ENCODE data around the gene PRSS36. TPM values are rescaled to one million over a fixed set of nuclear protein-coding genes. Genes with fewer than 3 reads are reported as not detected.
"Not testable (repeated sequence)": the region's sequence is repeated elsewhere in the genome, so short reads cannot be mapped to it uniquely, and the experiment has no call there.

The PRSS36 gene
- total RNA-seq, 2 experiments from 2014 or later, result 0.24 TPM; not detected in 1

DNA sequence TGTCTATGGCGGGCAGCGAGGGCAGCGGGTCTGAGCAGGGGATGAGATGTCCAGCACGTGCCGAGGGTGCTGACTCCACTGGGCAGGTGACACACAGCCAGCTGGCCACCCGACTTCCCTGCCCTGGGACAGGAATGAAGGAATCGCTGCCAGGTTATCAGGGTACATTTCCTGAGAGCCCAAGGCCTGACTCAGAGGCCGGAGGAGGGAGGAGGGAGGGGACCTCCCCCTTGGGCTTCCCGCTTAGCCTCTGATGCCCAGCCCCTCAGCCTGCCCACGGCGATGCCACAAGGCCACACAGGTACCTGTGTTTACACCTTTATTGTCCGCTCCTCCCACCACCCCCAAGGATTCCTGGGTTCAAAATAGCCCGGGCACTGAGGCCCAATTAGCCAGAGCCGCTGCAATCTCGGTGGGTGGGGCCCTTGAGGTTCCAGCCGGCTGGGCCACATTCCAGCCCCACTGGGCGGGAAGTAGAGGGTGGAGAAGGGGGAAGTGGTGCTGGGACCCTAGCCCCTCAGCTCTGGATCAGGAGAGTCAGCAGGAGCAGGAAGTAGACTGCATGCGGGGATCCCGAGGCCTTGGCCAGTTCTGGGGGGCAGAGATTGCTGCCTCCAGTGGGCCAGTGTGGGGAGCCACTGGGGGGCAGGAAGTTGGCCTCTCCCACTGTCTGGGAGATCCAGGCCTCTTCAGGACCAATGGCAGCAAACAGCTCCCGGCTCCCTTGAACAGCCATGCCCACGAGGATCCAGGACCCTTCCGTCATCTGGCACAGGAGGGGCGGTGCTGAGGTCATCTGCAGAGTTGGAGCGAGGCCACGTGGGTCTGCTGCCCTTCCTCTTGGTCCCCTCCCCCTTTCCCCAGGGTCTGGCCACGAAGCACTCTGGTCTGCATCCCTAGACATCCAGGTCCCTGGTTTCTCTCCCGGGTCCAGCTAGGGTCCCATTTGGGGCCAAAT, 11.0 kb downstream of the PRSS36 start:
- CTCF ChIA-PET, result no interaction called here
- Mint-ChIP-seq H3K9me3 (no peaks in the 10 kb centered on the region), H3K4me3 (no peak overlapping the region), H3K27ac (no peak overlapping the region), H3K27me3 (no peaks in the 10 kb centered on the region), H3K4me1 (ENCODE audit: low read depth) (peaks cover 13% of the 10 kb centered on the region), H3K36me3 (no peaks in the 10 kb centered on the region)
- DNase-seq, result no peak
- POLR2A ChIA-PET, result no interaction called here
- intact Hi-C loops (cut with micrococcal nuclease), result no loop called here

DNA sequence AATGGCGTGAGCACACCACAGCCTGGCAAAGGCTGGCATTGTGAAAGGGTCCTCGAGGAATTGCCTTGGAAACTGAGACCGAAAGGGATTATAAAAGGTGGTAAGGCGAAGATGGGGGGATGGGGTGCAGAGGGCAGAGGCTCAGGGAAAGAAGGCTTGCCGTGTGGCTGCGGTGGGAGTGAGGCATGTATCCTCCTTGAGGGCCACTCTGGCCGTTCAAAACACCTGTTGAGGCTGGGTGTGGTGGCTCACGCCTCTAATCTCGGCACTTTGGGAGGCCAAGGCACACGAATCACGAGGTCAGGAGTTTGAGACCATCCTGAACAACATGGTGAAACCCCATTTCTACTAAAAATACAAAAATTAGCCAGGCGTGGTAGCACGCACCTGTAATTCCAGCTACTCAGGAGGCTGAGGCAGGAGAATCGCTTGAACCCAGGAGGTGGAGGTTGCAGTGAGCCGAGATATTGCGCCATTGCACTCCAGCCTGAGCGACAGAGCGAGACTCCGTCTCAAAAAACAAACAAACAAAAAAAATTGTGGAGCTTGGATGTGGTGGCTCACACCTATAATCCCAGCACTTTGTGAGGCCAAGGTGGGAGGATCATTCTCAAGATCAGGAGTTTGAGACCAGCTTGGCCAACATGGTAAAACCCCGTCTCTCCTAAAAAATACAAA, 12.9 kb downstream of the PRSS36 start:
- H3K4me3 Mint-ChIP-seq; H3K27ac Mint-ChIP-seq; intact Hi-C loops (cut with micrococcal nuclease); H3K27me3 Mint-ChIP-seq; DNase-seq; H3K4me1 Mint-ChIP-seq (ENCODE audit: low read depth); CTCF ChIA-PET; H3K36me3 Mint-ChIP-seq; H3K9me3 Mint-ChIP-seq: not testable (repeated sequence)
- POLR2A ChIA-PET, result interaction anchor here (1.2 kb wide), 1 partner anchor 19 kb away, joined by 3 read pairs; the partner anchor contains the start of gene KAT8

DNA sequence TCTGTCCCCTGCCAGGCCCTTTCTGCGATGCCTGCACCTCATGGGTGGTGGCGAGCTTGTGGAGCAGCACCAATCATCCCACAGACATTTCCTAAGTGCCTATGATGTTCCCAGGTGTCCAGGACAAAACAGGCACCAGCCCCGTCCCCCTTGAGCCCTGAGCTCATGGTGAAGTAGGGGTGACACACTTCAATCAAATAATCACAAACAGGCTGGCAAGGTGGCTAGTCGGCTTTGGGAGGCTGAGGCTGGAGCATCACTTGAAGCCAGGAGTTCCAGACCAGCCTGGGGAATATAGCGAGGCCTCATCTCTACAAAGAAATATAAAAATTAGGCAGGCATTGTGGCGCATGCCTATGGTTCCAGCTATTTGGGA, 13.6 kb downstream of the PRSS36 start:
- peaks cover 1% of the 10 kb centered on the region for H3K4me1 Mint-ChIP-seq (ENCODE audit: low read depth)
- intact Hi-C loops (cut with micrococcal nuclease), result no loop called here
- no peaks in the 10 kb centered on the region for H3K36me3 Mint-ChIP-seq
- H3K9me3 Mint-ChIP-seq, result no peaks in the 10 kb centered on the region
- DNase-seq, result no peak
- POLR2A ChIA-PET, result interaction anchor here (1.2 to 2.1 kb wide), 2 partner anchors 19 to 44 kb away, joined by 3 to 4 read pairs; partner anchors contain the start of gene KAT8
- H3K27ac Mint-ChIP-seq, result no peak overlapping the region
- CTCF ChIA-PET, result no interaction called here
- H3K4me3 Mint-ChIP-seq, result no peak overlapping the region
- H3K27me3 Mint-ChIP-seq, result no peaks in the 10 kb centered on the region

DNA sequence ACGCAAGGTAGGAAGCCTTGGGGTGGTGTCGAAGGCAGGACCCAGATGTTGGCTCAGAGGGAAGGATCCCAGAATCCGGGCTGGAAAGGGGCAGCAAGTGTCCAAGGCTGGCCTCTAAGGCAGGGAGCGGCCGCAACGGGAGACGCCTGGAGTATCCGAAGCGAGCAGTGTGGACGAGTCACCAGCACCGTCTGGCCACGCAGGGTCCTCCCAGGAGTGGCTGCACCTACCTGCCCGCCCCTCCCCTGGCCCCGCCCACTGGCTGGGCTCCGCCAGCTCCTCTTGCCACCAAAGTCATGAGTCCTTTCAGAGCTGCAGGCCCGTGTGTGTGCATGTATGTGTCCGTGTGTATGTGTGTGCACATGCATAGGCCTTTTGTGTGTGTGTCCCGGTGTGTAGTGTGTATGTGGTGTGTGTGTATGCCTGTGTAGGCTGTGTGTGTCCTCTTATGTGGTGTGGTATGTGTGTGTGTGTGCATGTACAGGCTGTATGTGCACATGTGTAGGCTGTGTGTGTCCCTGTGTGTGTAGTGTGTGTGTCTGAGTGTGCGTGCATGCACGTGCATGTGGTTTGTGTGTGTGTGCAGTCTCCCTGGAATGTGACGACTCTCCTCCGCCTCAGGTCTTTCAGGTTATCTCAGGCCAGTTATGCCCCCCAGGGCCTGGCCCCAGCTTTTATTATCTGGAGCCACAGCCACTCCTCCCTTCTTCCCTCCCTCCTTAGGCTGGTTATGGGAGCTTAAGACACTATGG, 14.2 kb downstream of the PRSS36 start, which contains the start of gene PRSS8:
PRSS8 (minus strand) TSS at position 193 of the 752 bp plus-strand sequence. CDS start 229 bp downstream, outside the sequence.
- Mint-ChIP-seq H3K9me3 (no peaks in the 10 kb centered on the region), H3K27ac (no peak within 1 kb of the TSS), H3K27me3 (no peaks in the 10 kb centered on the region), H3K4me1 (ENCODE audit: low read depth) (no peaks in the 10 kb centered on the region), H3K4me3 (no peak within 1 kb of the TSS), H3K36me3 (peaks cover 3% of the 10 kb centered on the region)
- intact Hi-C loops (cut with micrococcal nuclease), result no loop called here
- ChIA-PET CTCF (no interaction called here), POLR2A (interaction anchor here (1.2 to 2.1 kb wide), 2 partner anchors 18 to 45 kb away, joined by 3 to 4 read pairs; partner anchors contain the start of gene KAT8)
- DNase-seq, result no peak

DNA sequence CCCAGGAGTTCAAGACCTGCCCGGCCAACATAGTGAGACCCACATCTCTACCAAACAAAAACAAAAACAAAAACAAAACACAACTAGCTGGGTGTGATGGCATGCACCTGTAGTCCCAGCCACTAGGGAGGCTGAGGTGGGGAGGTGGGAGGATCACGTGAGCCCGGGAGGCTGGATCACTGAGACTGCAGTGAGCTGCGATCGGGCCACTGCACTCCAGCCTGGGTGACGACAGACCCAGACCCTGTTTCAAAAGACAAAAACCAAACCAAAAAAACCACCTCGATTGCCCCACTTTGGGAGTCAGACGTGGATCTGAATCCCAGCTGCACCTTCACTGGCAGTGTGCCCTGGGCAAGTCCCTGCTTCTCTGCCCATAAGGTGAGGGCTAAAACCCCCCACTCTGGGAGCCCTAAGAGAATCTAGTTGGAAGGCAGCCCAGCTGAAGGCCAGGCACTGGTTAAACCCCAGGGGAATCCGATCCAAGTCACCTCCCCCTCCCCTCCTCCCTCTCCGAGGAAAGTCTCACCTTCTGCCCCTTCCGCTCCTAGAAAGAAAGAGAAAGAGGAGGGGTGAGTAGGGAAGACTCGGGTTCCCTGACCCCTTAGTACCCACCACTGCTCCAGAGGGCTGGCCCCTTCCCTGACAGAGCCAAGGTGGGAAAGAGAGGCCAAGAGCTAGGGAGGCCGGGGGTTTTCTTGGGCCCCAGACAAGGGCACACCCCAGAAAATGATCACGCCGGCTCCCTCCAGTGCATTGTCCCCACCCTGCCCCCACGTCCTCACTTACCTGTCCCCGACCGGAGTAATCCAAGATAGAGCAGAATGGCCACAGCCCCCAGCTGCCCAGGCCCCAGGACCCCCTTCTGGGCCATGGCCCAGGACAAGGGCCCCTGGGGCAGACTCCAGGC, 15.0 kb downstream of the PRSS36 start:
- Mint-ChIP-seq H3K9me3 (no peaks in the 10 kb centered on the region), H3K36me3 (peaks cover 5% of the 10 kb centered on the region), H3K27ac (no peak overlapping the region), H3K27me3 (no peaks in the 10 kb centered on the region), H3K4me3 (no peak overlapping the region), H3K4me1 (ENCODE audit: low read depth) (no peaks in the 10 kb centered on the region)
- DNase-seq, result no peak
- POLR2A ChIA-PET, result interaction anchor here (2.1 kb wide), 1 partner anchor 46 kb away, joined by 4 read pairs; no protein-coding TSS in a partner anchor
- CTCF ChIA-PET, result no interaction called here
- intact Hi-C loops (cut with micrococcal nuclease), result no loop called here

DNA sequence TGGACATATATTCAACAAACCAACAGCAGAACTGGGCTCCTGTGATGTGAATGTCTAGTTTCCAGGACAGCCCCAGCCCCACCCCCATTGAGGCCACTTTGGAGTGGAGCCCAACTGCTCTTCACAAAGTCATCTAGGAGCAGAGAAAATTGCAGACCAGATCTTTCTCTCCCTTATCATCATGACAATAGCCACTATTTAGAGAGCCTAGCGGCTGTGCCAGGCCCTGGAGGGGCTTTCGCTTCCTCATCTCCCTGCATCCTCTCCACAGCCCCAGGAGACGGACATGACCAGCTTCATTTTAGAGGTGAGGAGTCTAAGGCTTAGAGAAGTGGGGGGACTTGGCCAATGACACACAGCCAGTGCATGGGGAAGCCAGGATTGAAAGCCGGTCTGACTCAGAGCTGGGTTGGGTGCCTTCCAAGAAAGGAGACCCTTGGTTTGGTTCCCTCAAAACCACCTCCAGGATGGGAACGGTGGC, 15.7 kb downstream of the PRSS36 start:
- DNase-seq, result no peak
- Mint-ChIP-seq H3K4me3 (no peak overlapping the region), H3K4me1 (ENCODE audit: low read depth) (no peaks in the 10 kb centered on the region), H3K27ac (no peak overlapping the region), H3K9me3 (no peaks in the 10 kb centered on the region), H3K27me3 (no peaks in the 10 kb centered on the region), H3K36me3 (peaks cover 5% of the 10 kb centered on the region)
- ChIA-PET CTCF (no interaction called here), POLR2A (interaction anchor here (1.2 to 2.1 kb wide), 2 partner anchors 16 to 46 kb away, joined by 3 to 4 read pairs; no protein-coding TSS in a partner anchor)
- intact Hi-C loops (cut with micrococcal nuclease), result no loop called here

DNA sequence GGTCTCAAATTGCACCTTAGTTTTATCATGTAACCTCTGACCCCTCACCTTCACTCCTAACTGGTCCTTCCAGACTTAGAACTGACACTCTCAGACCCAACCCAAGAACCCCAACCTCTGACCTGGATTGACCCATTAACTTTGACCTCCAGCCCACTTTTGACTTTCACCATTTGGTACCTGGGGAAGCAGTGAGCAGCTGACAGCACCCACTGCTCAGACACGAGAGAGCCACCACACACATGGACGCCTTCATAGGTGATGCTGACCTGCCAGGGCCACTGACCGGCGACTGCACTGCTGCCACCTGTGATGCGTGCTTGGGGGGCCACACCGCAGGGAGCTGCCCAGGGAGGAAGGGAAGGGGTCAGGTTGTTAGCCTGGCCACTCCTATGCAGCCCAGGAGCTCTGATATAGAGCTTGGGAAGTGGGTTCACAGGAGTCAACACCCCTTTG, 16.8 kb downstream of the PRSS36 start:
- no peak overlapping the region for H3K4me3 Mint-ChIP-seq
- H3K36me3 Mint-ChIP-seq, result peaks cover 10% of the 10 kb centered on the region
- H3K27me3 Mint-ChIP-seq, result no peaks in the 10 kb centered on the region
- no peak overlapping the region for H3K27ac Mint-ChIP-seq
- intact Hi-C loops (cut with micrococcal nuclease), result no loop called here
- ChIA-PET CTCF (interaction anchor here (0.6 kb wide), 1 partner anchor 28 kb away, joined by 4 read pairs; no protein-coding TSS in a partner anchor), POLR2A (interaction anchor here (1.2 kb wide), 1 partner anchor 15 kb away, joined by 3 read pairs; no protein-coding TSS in a partner anchor)
- no peak for DNase-seq
- H3K9me3 Mint-ChIP-seq, result no peaks in the 10 kb centered on the region
- H3K4me1 Mint-ChIP-seq (ENCODE audit: low read depth), result no peaks in the 10 kb centered on the region

DNA sequence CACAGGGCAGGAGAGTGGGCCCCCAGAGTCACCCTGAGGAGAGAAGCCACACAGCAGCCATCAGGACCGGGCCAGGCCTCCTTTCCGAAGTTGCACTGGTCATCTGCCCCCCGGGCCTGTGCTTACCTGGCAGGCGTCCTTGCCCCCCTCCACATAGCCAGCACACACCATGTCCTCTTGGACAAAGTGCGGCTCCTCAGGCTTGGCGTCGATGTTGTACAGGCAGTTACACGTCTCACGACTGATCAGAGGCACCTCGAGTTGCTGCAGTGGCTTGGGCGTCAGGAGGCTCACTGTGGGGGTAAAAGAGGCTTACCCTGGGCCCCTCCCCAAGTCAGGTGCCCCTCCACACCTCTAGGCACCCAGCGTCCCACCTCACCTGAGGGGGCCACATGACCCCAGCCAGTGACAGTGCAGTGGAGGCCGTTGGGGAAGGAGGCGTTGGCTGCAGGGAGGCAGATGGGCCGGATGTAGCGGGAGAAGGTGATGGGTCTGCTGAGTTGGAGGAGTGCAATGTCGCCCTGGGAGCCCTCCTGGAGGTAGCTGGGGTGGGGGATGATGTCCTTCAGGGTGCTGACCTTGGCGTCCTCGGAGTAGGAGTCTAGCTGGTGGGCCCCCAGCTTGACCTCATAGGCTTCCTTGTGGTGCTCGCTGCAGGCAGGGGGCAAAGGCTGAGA, 17.4 kb downstream of the PRSS36 start:
- no peaks in the 10 kb centered on the region for H3K4me1 Mint-ChIP-seq (ENCODE audit: low read depth)
- intact Hi-C loops (cut with micrococcal nuclease), result no loop called here
- no peak overlapping the region for H3K27ac Mint-ChIP-seq
- DNase-seq, result no peak
- ChIA-PET POLR2A (no interaction called here), CTCF (no interaction called here)
- H3K9me3 Mint-ChIP-seq, result no peaks in the 10 kb centered on the region
- peaks cover 15% of the 10 kb centered on the region for H3K36me3 Mint-ChIP-seq
- no peak overlapping the region for H3K4me3 Mint-ChIP-seq
- H3K27me3 Mint-ChIP-seq, result no peaks in the 10 kb centered on the region

DNA sequence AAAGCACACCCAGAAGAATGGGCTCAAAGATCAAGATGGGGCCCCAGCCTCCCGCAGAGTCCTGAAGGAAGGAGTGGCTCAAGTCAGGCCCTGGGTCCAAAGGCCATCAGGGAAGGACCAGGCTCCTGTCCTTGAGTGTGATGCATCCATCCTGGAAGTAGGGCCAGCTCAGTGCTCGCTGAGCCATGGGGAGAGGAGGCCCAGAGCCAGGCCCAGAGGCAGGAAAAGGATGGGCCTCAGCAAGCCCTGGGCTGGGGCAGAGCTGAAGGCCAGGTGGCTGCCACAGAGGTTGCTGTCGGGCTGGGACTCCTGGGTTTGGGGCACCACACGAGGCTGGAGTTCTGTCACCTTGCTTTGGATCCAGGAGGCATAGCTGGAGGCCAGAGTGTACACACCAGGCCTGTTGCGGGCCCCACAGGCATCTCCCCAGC, 18.0 kb downstream of the PRSS36 start:
- Mint-ChIP-seq H3K4me1 (ENCODE audit: low read depth) (no peaks in the 10 kb centered on the region), H3K27ac (no peak overlapping the region), H3K36me3 (peaks cover 15% of the 10 kb centered on the region), H3K27me3 (no peaks in the 10 kb centered on the region), H3K4me3 (no peak overlapping the region), H3K9me3 (no peaks in the 10 kb centered on the region)
- intact Hi-C loops (cut with micrococcal nuclease), result no loop called here
- no peak for DNase-seq
- ChIA-PET POLR2A (no interaction called here), CTCF (no interaction called here)

DNA sequence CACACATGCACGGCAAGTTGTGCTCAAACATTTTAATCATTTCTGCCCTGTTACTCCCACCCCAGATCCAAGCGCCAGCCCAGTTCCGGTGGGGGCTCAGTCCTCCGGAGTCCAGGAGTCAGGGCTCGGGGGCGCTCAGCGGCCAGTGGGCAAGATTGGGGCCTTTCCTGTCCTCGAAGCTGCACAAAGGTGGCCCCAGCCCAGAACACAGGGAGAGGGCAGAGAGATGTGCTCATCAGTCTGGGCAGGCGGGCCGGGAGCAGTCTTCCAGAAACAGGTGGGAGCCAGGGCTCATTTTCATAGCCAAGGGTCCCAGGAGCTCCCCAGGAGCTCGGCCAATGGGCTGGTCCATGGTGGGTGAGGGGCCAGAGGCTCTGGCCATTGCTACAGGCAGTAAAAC, 18.4 kb downstream of the PRSS36 start:
- CTCF ChIA-PET, result no interaction called here
- H3K27me3 Mint-ChIP-seq, result no peaks in the 10 kb centered on the region

DNA sequence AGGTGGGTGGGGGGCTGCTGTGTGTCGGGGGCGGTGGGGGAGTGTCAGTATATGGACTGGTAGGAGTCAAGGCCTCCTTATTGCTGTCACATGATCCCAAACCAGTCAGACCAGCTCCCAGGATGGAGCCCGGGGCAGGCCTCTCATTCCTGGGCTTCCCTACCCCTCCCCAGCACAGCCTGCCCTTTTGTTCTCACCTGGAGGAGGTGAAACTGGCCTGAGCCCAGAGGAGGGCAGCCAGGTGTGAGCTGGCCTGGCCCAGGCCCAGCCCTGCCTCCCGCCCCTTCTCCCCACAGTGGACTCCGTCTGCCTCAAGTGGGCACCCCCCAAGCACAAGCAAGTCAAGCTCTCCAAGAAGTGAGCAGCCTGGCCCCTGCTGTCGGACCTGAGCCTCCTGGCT, 19.0 kb downstream of the PRSS36 start:
- Mint-ChIP-seq H3K4me3 (no peak overlapping the region), H3K27me3 (no peaks in the 10 kb centered on the region), H3K27ac (no peak overlapping the region), H3K9me3 (no peaks in the 10 kb centered on the region), H3K4me1 (ENCODE audit: low read depth) (no peaks in the 10 kb centered on the region), H3K36me3 (peaks cover 21% of the 10 kb centered on the region)
- CTCF ChIA-PET, result no interaction called here
- intact Hi-C loops (cut with micrococcal nuclease), result no loop called here
- POLR2A ChIA-PET, result no interaction called here
- DNase-seq, result no peak

More for the DNA sequence above, 18.4 kb downstream of the PRSS36 start:
- Mint-ChIP-seq H3K9me3 (no peaks in the 10 kb centered on the region), H3K4me1 (ENCODE audit: low read depth) (no peaks in the 10 kb centered on the region), H3K36me3 (peaks cover 16% of the 10 kb centered on the region), H3K4me3 (no peak overlapping the region), H3K27ac (no peak overlapping the region)
- POLR2A ChIA-PET, result no interaction called here
- no peak for DNase-seq
- intact Hi-C loops (cut with micrococcal nuclease), result no loop called here

Measured in activated CD4-positive, alpha-beta memory T cell treated with anti-CD3 and anti-CD28 coated beads for 36 hours (primary cell).